SK-N-SH treated with all-trans-retinoic acid at 6 μM for 48 hours (cell line): ENCODE results near the gene HDAC1.

Experiments used
- ATAC-seq: fragments of 200-7000 bp; cut with Tn5 transposase; 3 replicates; pipeline ENCODE4 v1.9.1; 2020; ENCODE audit warnings: mild to moderate bottlenecking, moderate library complexity
- ARNTL ChIP-seq: fragments of 450-650 bp; formaldehyde crosslinking; IDR thresholded peaks from 2 replicates; pipeline ENCODE4 v1.5.0; 2020; ENCODE audit warnings: low read depth, mild to moderate bottlenecking, moderate library complexity, borderline replicate concordance
- BACH2 ChIP-seq: fragments of 250-450 bp; sonication (Bioruptor Pico); IDR thresholded peaks from 2 replicates; pipeline ENCODE4 v1.9.0; 2021; ENCODE audit warnings: mild to moderate bottlenecking, borderline replicate concordance
- CREB5 ChIP-seq: fragments of 250-450 bp; sonication (Bioruptor Pico); IDR thresholded peaks from 2 replicates; pipeline ENCODE4 v1.5.1; 2020; ENCODE audit warnings: low read depth, mild to moderate bottlenecking, moderate library complexity
- CSDC2 ChIP-seq: fragments of 250-450 bp; sonication (Bioruptor Pico); IDR thresholded peaks from 2 replicates; pipeline ENCODE4 v1.5.0; 2020; ENCODE audit warnings: mild to moderate bottlenecking, moderate library complexity
- ESRRG ChIP-seq: fragments of 250-450 bp; sonication (Bioruptor Pico); IDR thresholded peaks from 2 replicates; pipeline ENCODE4 v1.6.1; 2021; ENCODE audit warnings: mild to moderate bottlenecking
- GLIS3 ChIP-seq: fragments of 250-450 bp; sonication (Bioruptor Pico); IDR thresholded peaks from 2 replicates; pipeline ENCODE4 v1.5.0; 2020; ENCODE audit warnings: mild to moderate bottlenecking, moderate library complexity
- ISL1 ChIP-seq: fragments of 250-450 bp; sonication (Bioruptor Pico); IDR thresholded peaks from 2 replicates; pipeline ENCODE4 v2.1.2; 2022; ENCODE audit warnings: mild to moderate bottlenecking, moderate library complexity
- PPARA ChIP-seq: fragments of 250-450 bp; sonication (Bioruptor Pico); IDR thresholded peaks from 2 replicates; pipeline ENCODE4 v1.5.0; 2020; ENCODE audit warnings: mild to moderate bottlenecking, borderline replicate concordance
- RARB ChIP-seq: fragments of 250-450 bp; sonication (Bioruptor Pico); IDR thresholded peaks from 2 replicates; pipeline ENCODE4 v1.8.0; 2021; ENCODE audit warnings: mild to moderate bottlenecking, moderate library complexity
- SNAI2 ChIP-seq: fragments of 250-450 bp; sonication (Bioruptor Pico); IDR thresholded peaks from 2 replicates; pipeline ENCODE4 v1.5.0; 2020; ENCODE audit warnings: mild to moderate bottlenecking, moderate library complexity
- TOX ChIP-seq: fragments of 250-450 bp; sonication (Bioruptor Pico); IDR thresholded peaks from 2 replicates; pipeline ENCODE4 v1.8.0; 2021; ENCODE audit warnings: mild to moderate bottlenecking, moderate library complexity, borderline replicate concordance
- TSHZ2 ChIP-seq: fragments of 250-450 bp; sonication (Bioruptor Pico); IDR thresholded peaks from 2 replicates; pipeline ENCODE4 v1.5.0; 2020; ENCODE audit warnings: mild to moderate bottlenecking, moderate library complexity
- ZFP3 ChIP-seq: fragments of 250-450 bp; sonication (Bioruptor Pico); IDR thresholded peaks from 2 replicates; pipeline ENCODE4 v1.5.0; 2020; ENCODE audit warnings: mild to moderate bottlenecking, moderate library complexity
- ZFP30 ChIP-seq: fragments of 450-650 bp; formaldehyde crosslinking; IDR thresholded peaks from 2 replicates; pipeline ENCODE4 v1.5.0; 2022; ENCODE audit warnings: mild to moderate bottlenecking, moderate library complexity
- ZNF565 ChIP-seq: fragments of 450-650 bp; formaldehyde crosslinking; conservative IDR thresholded peaks from 2 replicates; pipeline ENCODE4 v1.5.0; 2020; ENCODE audit warnings: low read depth, mild to moderate bottlenecking, moderate library complexity
- ZNF70 ChIP-seq: fragments of 450-650 bp; formaldehyde crosslinking; IDR thresholded peaks from 2 replicates; pipeline ENCODE4 v1.5.0; 2020; ENCODE audit warnings: mild to moderate bottlenecking, moderate library complexity
- TF ChIP-seq, protein P1 (sequence below): fragments of 250-450 bp; sonication (Bioruptor Pico); IDR thresholded peaks from 2 replicates; pipeline ENCODE4 v1.5.1; 2021; ENCODE audit warnings: mild to moderate bottlenecking, moderate library complexity
- TF ChIP-seq, protein P2 (sequence below): fragments of 250-450 bp; sonication (Bioruptor Pico); IDR thresholded peaks from 2 replicates; pipeline ENCODE4 v1.8.0; 2021; ENCODE audit warnings: low read depth, mild to moderate bottlenecking, moderate library complexity, borderline replicate concordance
- TF ChIP-seq, protein P3 (sequence below): fragments of 250-450 bp; sonication (Bioruptor Pico); IDR thresholded peaks from 2 replicates; pipeline ENCODE4 v1.8.0; 2020; ENCODE audit warnings: mild to moderate bottlenecking, moderate library complexity, borderline replicate concordance

Gene HDAC1

DNA sequence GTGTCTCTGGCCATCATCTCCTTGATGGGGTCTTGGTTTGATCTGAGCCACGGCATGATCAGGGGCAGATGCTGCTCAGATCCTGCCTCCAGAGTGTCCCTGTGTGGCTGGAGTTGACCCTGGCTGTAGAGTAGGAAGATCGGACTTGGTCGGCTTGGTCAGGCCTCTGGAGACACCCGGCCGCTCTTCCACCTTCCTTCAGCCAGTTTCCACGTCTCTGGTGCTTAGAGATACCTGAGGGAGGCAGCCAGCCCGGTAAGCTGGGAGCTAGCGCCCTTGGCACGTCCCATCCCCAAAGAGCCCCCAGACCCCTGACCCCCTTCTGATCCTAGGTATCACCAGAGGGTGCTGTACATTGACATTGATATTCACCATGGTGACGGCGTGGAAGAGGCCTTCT lies 35.3 kb downstream of the HDAC1 start:
- ATAC-seq: no peak
- TF ChIP-seq TOX (CRISPR knock-in tag) (no peak), ZFP3 (CRISPR knock-in tag) (no peak), ESRRG (no peak), CREB5 (CRISPR knock-in tag) (no peak), SNAI2 (CRISPR knock-in tag) (no peak), ISL1 (CRISPR knock-in tag) (no peak)
- TF ChIP-seq, protein P1, sequence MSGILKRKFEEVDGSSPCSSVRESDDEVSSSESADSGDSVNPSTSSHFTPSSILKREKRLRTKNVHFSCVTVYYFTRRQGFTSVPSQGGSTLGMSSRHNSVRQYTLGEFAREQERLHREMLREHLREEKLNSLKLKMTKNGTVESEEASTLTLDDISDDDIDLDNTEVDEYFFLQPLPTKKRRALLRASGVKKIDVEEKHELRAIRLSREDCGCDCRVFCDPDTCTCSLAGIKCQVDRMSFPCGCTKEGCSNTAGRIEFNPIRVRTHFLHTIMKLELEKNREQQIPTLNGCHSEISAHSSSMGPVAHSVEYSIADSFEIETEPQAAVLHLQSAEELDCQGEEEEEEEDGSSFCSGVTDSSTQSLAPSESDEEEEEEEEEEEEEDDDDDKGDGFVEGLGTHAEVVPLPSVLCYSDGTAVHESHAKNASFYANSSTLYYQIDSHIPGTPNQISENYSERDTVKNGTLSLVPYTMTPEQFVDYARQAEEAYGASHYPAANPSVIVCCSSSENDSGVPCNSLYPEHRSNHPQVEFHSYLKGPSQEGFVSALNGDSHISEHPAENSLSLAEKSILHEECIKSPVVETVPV (CRISPR knock-in tag): no peak

- no peak for TF ChIP-seq ZNF565 (CRISPR knock-in tag)
- no peak for TF ChIP-seq ARNTL (CRISPR knock-in tag)
- TF ChIP-seq ISL1 (CRISPR knock-in tag): no peak
- TF ChIP-seq, protein P1 (CRISPR knock-in tag): no peak
- TF ChIP-seq TSHZ2 (CRISPR knock-in tag): no peak
- TF ChIP-seq GLIS3 (CRISPR knock-in tag): no peak
- TF ChIP-seq, protein P2, sequence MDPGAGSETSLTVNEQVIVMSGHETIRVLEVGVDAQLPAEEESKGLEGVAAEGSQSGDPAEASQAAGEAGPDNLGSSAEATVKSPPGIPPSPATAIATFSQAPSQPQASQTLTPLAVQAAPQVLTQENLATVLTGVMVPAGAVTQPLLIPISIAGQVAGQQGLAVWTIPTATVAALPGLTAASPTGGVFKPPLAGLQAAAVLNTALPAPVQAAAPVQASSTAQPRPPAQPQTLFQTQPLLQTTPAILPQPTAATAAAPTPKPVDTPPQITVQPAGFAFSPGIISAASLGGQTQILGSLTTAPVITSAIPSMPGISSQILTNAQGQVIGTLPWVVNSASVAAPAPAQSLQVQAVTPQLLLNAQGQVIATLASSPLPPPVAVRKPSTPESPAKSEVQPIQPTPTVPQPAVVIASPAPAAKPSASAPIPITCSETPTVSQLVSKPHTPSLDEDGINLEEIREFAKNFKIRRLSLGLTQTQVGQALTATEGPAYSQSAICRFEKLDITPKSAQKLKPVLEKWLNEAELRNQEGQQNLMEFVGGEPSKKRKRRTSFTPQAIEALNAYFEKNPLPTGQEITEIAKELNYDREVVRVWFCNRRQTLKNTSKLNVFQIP (CRISPR knock-in tag): no peak
- no peak for TF ChIP-seq CSDC2 (CRISPR knock-in tag)
- no peak for ATAC-seq
These were observed 38.1 kb downstream of the HDAC1 start for GRCh38 chr1:32329931-32330466.

GRCh38 chr1:32330558-32331151 lies 38.8 kb downstream of the HDAC1 start:
- no peak for ATAC-seq
- TF ChIP-seq TSHZ2 (CRISPR knock-in tag): no peak
- TF ChIP-seq SNAI2 (CRISPR knock-in tag): no peak
- TF ChIP-seq RARB: no peak
- TF ChIP-seq ZNF70: no peak
- TF ChIP-seq, protein P3, sequence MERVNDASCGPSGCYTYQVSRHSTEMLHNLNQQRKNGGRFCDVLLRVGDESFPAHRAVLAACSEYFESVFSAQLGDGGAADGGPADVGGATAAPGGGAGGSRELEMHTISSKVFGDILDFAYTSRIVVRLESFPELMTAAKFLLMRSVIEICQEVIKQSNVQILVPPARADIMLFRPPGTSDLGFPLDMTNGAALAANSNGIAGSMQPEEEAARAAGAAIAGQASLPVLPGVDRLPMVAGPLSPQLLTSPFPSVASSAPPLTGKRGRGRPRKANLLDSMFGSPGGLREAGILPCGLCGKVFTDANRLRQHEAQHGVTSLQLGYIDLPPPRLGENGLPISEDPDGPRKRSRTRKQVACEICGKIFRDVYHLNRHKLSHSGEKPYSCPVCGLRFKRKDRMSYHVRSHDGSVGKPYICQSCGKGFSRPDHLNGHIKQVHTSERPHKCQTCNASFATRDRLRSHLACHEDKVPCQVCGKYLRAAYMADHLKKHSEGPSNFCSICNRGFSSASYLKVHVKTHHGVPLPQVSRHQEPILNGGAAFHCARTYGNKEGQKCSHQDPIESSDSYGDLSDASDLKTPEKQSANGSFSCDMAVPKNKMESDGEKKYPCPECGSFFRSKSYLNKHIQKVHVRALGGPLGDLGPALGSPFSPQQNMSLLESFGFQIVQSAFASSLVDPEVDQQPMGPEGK (CRISPR knock-in tag): no peak
- TF ChIP-seq ZNF565 (CRISPR knock-in tag): no peak
- no peak for TF ChIP-seq BACH2
- no peak for TF ChIP-seq GLIS3 (CRISPR knock-in tag)
- TF ChIP-seq ISL1 (CRISPR knock-in tag): no peak
- no peak for TF ChIP-seq ZFP3 (CRISPR knock-in tag)
- no peak for TF ChIP-seq PPARA
- TF ChIP-seq ZFP30 (CRISPR knock-in tag): no peak
- TF ChIP-seq CREB5 (CRISPR knock-in tag): no peak
- TF ChIP-seq, protein P1 (CRISPR knock-in tag): no peak
